Stimulated activated CD4-positive, alpha-beta T cell treated with anti-CD3 and anti-CD28 coated beads, Interleukin-1b, Interleukin-23, amount 100 ng/mL, for 24 hours (primary cell): ENCODE measurements around the gene CHD6.

Experiments used
- DNase-seq, 4 experiments: peaks; one replicate each; pipeline ENCODE4 v3.0.0-alpha.2; 2020; ENCODE audit warnings: low read depth in 4 of 4, low spot score in 1 of 4

CHD6 gene

GRCh38 chr20:41592516-41593216, 25.5 kb downstream of the CHD6 start:
- DNase-seq: no peak

- no peak for DNase-seq
Measured at GRCh38 chr20:41587956-41588355, 30.2 kb downstream of the CHD6 start.

GRCh38 chr20:41587523-41587922, 30.7 kb downstream of the CHD6 start:
- DNase-seq: no peak

GRCh38 chr20:41586772-41587171, 31.4 kb downstream of the CHD6 start:
- DNase-seq: no peak

- no peak for DNase-seq
Measured at GRCh38 chr20:41580350-41580749, 37.8 kb downstream of the CHD6 start.

- no peak for DNase-seq
Measured at GRCh38 chr20:41577129-41578009, 40.8 kb downstream of the CHD6 start.

GRCh38 chr20:41575412-41575811, 42.8 kb downstream of the CHD6 start:
- DNase-seq: no peak

GRCh38 chr20:41574802-41575389, 43.3 kb downstream of the CHD6 start:
- no peak for DNase-seq

- DNase-seq: no peak
Measured at GRCh38 chr20:41573955-41574354, 44.2 kb downstream of the CHD6 start.

- no peak for DNase-seq
Measured at GRCh38 chr20:41572010-41572572, 46.1 kb downstream of the CHD6 start.

GRCh38 chr20:41571006-41571405, 47.2 kb downstream of the CHD6 start:
- DNase-seq: no peak

GRCh38 chr20:41570557-41570956, 47.6 kb downstream of the CHD6 start:
- DNase-seq: no peak

- no peak for DNase-seq
Measured at GRCh38 chr20:41567615-41568014, 50.6 kb downstream of the CHD6 start.

- DNase-seq: no peak
Measured at GRCh38 chr20:41566896-41567527, 51.2 kb downstream of the CHD6 start.

- DNase-seq: no peak
Measured at GRCh38 chr20:41563087-41563486, 55.1 kb downstream of the CHD6 start.

GRCh38 chr20:41560970-41561369, 57.2 kb downstream of the CHD6 start:
- no peak for DNase-seq

GRCh38 chr20:41559658-41560057, 58.5 kb downstream of the CHD6 start:
- no peak for DNase-seq

- DNase-seq: no peak
Measured at GRCh38 chr20:41553142-41553879, 64.9 kb downstream of the CHD6 start.

- no peak for DNase-seq
Measured at GRCh38 chr20:41552295-41553068, 65.7 kb downstream of the CHD6 start.
